Astrocyte of the cerebellum (primary cell): ENCODE data around the gene MAP4K5.

Experiments used
- DNase-seq: peaks from one replicate; pipeline ENCODE4 v3.0.0-alpha.2; 2011; ENCODE audit warnings: low read depth
- H3K4me3 ChIP-seq: 2 replicates; pipeline ENCODE4 v1.5.1; 2011; ENCODE audit warnings: mild to moderate bottlenecking, low read depth, low read length, moderate library complexity
- in situ Hi-C: cut with HindIII; loops from 2 replicates; pipeline ENCODE4 v1.10.0; 2017; ENCODE audit warnings: low sequenced_read_pairs
- TF ChIP-seq, protein P1 (sequence below): IDR thresholded peaks from 2 replicates; pipeline ENCODE4 v1.5.1; 2012; ENCODE audit warnings: low read length, low read depth, moderate library complexity, mild to moderate bottlenecking; ENCODE audit errors: missing control alignments

The MAP4K5 gene

DNA sequence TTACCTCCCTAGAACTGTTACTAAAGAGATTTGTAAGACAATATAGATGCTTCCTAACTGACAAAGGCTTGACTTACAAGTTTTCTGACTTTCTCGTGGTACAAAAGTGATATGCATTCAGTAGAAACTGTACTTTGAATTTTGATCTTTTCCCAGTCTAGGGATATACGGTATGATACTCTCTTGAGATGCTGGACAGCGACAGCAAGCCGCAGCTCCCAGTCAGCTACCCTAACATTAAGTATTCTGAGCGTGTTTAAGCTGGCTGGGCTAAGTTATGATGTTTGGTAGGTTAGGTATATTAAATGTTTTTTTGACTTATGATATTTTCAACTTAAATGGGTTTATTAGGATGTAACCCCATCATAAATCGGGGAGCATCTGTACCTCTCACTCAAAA lies 80.5 kb downstream of the MAP4K5 start:
- DNase-seq, result no peak
- in situ Hi-C loops, result no loop called here
- H3K4me3 ChIP-seq, result no peak overlapping the region
- TF ChIP-seq, protein P1, sequence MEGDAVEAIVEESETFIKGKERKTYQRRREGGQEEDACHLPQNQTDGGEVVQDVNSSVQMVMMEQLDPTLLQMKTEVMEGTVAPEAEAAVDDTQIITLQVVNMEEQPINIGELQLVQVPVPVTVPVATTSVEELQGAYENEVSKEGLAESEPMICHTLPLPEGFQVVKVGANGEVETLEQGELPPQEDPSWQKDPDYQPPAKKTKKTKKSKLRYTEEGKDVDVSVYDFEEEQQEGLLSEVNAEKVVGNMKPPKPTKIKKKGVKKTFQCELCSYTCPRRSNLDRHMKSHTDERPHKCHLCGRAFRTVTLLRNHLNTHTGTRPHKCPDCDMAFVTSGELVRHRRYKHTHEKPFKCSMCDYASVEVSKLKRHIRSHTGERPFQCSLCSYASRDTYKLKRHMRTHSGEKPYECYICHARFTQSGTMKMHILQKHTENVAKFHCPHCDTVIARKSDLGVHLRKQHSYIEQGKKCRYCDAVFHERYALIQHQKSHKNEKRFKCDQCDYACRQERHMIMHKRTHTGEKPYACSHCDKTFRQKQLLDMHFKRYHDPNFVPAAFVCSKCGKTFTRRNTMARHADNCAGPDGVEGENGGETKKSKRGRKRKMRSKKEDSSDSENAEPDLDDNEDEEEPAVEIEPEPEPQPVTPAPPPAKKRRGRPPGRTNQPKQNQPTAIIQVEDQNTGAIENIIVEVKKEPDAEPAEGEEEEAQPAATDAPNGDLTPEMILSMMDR, result no peak

DNA sequence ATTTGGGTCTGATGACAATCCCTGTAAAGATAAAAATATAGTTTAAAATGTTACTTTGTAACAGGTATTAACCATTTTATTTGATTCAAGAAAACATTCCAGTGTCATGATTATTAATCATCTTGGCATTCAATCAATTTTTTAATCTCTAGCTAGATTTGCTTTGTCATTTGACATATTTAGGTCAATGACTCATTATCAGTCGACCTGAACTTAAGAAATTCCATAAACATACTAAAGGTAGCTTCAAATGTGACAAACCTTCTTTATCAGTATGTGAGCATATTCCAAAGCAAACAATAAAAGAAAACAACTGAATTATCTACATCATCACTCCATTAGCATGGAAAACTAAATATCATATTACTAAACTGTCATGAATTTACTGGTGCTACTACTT lies 84.9 kb downstream of the MAP4K5 start:
- H3K4me3 ChIP-seq, result no peak overlapping the region
- no peak for DNase-seq
- in situ Hi-C loops, result no loop called here
- TF ChIP-seq, protein P1, result no peak

DNA sequence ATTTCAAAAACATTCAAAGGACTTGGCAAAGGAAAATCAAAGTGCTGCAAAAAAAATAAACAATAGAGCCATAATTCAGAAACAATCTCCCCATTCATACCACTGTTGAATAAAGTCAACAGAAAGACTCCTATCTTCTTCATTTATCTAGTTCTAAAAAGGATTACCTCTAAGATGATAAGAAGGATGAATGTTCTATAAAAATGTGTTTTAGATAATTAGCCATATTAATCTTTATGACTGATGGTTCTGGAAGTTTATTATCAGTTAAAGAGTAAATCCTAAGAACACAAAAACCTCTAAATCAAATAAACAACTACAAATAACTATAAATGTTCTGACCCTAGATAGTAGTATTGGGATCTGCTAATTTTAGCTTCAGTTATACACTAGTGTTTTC lies 97.8 kb downstream of the MAP4K5 start:
- TF ChIP-seq, protein P1, result no peak
- no peak overlapping the region for H3K4me3 ChIP-seq
- in situ Hi-C loops, result no loop called here
- DNase-seq, result no peak

DNA sequence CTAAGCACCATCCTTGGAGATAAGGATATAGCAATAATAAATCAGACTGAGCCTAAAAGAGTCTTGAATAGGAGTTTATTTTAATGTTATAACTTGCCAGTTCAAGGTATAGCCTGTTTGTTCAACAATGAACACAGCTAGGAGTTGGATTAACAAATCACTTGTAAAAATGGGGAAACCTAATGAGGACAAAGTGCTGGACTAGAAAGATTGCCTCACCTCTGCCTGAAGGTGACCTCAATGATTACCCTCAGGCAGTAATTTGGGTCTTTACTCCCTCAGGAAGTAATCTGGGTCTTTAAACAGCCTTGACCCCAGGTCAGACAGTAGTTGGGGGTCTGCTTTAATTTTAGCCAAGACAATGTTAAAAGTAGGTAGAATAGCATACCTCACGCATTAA lies 100.2 kb downstream of the MAP4K5 start:
- TF ChIP-seq, protein P1, result no peak
- no peak for DNase-seq
- no peak overlapping the region for H3K4me3 ChIP-seq
- in situ Hi-C loops, result no loop called here

DNA sequence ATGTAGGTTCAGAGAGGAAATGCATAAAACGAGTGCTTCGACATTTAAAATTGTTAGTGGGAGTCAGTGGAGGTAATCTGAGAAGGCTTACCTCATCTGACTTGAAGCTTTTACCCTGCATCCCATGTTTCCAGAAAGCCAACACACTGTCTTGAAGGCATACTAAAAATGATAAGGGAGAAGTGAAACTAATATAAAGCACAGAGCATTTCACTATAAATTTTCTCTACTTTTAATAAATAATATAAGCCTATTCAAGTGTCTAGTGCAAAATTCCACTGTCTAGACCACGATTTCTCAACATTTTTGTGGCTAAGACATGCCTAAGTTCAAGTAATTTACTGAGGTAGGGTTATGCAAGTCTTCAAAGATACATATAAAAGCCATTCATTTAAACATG lies 106.6 kb downstream of the MAP4K5 start:
- in situ Hi-C loops, result no loop called here
- peak; percentile 51 for DNase-seq
- no peak overlapping the region for H3K4me3 ChIP-seq
- TF ChIP-seq, protein P1, result no peak

DNA sequence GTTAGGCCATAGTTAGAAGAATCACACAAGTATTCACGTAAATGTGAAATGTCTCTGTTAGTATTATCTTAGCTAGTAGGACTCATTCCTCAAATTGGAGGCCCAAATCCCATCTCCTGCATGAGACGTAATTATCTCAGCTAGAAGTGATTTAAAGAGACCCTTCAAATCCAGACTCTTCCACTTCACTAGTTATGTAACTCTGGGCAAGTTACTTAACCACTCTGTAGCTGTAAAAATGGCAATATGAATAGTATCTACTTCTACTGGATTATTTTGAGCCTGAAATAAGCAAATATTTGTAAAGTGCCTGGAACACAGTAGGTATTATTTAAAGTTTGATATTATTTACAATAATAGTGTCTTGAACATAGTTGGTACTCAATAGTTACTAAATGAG lies 107.3 kb downstream of the MAP4K5 start:
- in situ Hi-C loops, result no loop called here
- no peak for DNase-seq
- TF ChIP-seq, protein P1, result no peak
- no peak overlapping the region for H3K4me3 ChIP-seq

DNA sequence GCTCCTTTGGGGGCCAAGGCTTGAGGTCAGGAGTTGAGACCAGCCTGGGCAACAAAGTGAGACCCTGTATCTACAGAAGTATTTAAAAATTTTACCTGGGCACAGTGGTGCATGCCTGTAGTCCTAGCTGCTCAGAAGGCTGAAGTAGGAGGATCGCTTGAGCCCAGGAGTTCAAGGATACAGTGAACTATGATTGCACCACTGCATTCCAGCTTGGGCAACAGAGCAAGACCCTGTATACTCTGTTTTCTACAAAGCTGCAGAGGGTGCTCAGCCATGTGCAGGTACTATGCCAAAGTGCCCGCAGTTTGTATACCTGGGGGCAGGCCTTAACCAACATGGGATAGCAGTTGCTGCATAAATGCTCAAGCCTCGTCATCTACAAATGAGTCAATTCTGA lies 108.8 kb downstream of the MAP4K5 start:
- no peak for DNase-seq
- H3K4me3 ChIP-seq, result no peak overlapping the region
- in situ Hi-C loops, result no loop called here
- TF ChIP-seq, protein P1, result no peak
